ENCODE results near the gene PTDSS2.

The PTDSS2 gene

GRCh38 chr11:447923-448731, 2.0 kb upstream of the PTDSS2 start:
- peaks cover 31% of the 10 kb centered on the region for H3K4me1 Mint-ChIP-seq (ENCODE audit: low read depth)
- H3K27ac Mint-ChIP-seq, result peak overlapping the region; percentile 87
- H3K9me3 Mint-ChIP-seq, result no peaks in the 10 kb centered on the region
- no peaks in the 10 kb centered on the region for H3K27me3 Mint-ChIP-seq
- peaks cover 9% of the 10 kb centered on the region for H3K36me3 Mint-ChIP-seq (ENCODE audit: low read depth)
- peak overlapping the region; percentile 90 for H3K4me3 Mint-ChIP-seq

- Mint-ChIP-seq H3K9me3 (no peaks in the 10 kb centered on the region), H3K36me3 (ENCODE audit: low read depth) (peaks cover 18% of the 10 kb centered on the region), H3K4me1 (ENCODE audit: low read depth) (peaks cover 36% of the 10 kb centered on the region), H3K4me3 (peak overlapping the region; percentile 98), H3K27ac (peak overlapping the region; percentile 94), H3K27me3 (no peaks in the 10 kb centered on the region)
These were observed 851 bp downstream of the PTDSS2 start for GRCh38 chr11:450809-451451.

- no peaks in the 10 kb centered on the region for H3K9me3 Mint-ChIP-seq
- H3K4me1 Mint-ChIP-seq (ENCODE audit: low read depth), result peaks cover 44% of the 10 kb centered on the region
- no peaks in the 10 kb centered on the region for H3K27me3 Mint-ChIP-seq
- H3K36me3 Mint-ChIP-seq (ENCODE audit: low read depth), result peaks cover 19% of the 10 kb centered on the region
- H3K4me3 Mint-ChIP-seq, result peak overlapping the region; percentile 98
- H3K27ac Mint-ChIP-seq, result peak overlapping the region; percentile 94
These were observed 1.7 kb downstream of the PTDSS2 start for GRCh38 chr11:451738-452137.

- H3K36me3 Mint-ChIP-seq (ENCODE audit: low read depth), result peaks cover 24% of the 10 kb centered on the region
- H3K4me1 Mint-ChIP-seq (ENCODE audit: low read depth), result peaks cover 49% of the 10 kb centered on the region
- H3K27me3 Mint-ChIP-seq, result no peaks in the 10 kb centered on the region
- no peak overlapping the region for H3K4me3 Mint-ChIP-seq
- H3K9me3 Mint-ChIP-seq, result no peaks in the 10 kb centered on the region
- H3K27ac Mint-ChIP-seq, result no peak overlapping the region
These were observed 2.2 kb downstream of the PTDSS2 start for GRCh38 chr11:452203-452744.

- Mint-ChIP-seq H3K4me3 (no peak overlapping the region), H3K27me3 (no peaks in the 10 kb centered on the region), H3K9me3 (no peaks in the 10 kb centered on the region), H3K36me3 (ENCODE audit: low read depth) (peaks cover 27% of the 10 kb centered on the region), H3K27ac (no peak overlapping the region), H3K4me1 (ENCODE audit: low read depth) (peaks cover 56% of the 10 kb centered on the region)
These were observed 2.9 kb downstream of the PTDSS2 start for GRCh38 chr11:452916-453527.

- H3K4me3 Mint-ChIP-seq, result no peak overlapping the region
- no peaks in the 10 kb centered on the region for H3K9me3 Mint-ChIP-seq
- H3K36me3 Mint-ChIP-seq (ENCODE audit: low read depth), result peaks cover 27% of the 10 kb centered on the region
- H3K4me1 Mint-ChIP-seq (ENCODE audit: low read depth), result peaks cover 53% of the 10 kb centered on the region
- no peak overlapping the region for H3K27ac Mint-ChIP-seq
- no peaks in the 10 kb centered on the region for H3K27me3 Mint-ChIP-seq
These were observed 3.5 kb downstream of the PTDSS2 start for GRCh38 chr11:453564-453963.

GRCh38 chr11:454043-454442, 4.0 kb downstream of the PTDSS2 start:
- Mint-ChIP-seq H3K27me3 (no peaks in the 10 kb centered on the region), H3K36me3 (ENCODE audit: low read depth) (peaks cover 27% of the 10 kb centered on the region), H3K4me3 (no peak overlapping the region), H3K27ac (no peak overlapping the region), H3K9me3 (no peaks in the 10 kb centered on the region), H3K4me1 (ENCODE audit: low read depth) (peaks cover 48% of the 10 kb centered on the region)

- H3K27me3 Mint-ChIP-seq, result no peaks in the 10 kb centered on the region
- peaks cover 40% of the 10 kb centered on the region for H3K4me1 Mint-ChIP-seq (ENCODE audit: low read depth)
- H3K4me3 Mint-ChIP-seq, result no peak overlapping the region
- peaks cover 27% of the 10 kb centered on the region for H3K36me3 Mint-ChIP-seq (ENCODE audit: low read depth)
- no peaks in the 10 kb centered on the region for H3K9me3 Mint-ChIP-seq
- no peak overlapping the region for H3K27ac Mint-ChIP-seq
These were observed 4.9 kb downstream of the PTDSS2 start for GRCh38 chr11:454801-455565.

GRCh38 chr11:455566-456147, 5.6 kb downstream of the PTDSS2 start:
- Mint-ChIP-seq H3K27ac (no peak overlapping the region), H3K36me3 (ENCODE audit: low read depth) (peaks cover 32% of the 10 kb centered on the region), H3K4me3 (no peak overlapping the region), H3K9me3 (no peaks in the 10 kb centered on the region), H3K27me3 (no peaks in the 10 kb centered on the region), H3K4me1 (ENCODE audit: low read depth) (peaks cover 39% of the 10 kb centered on the region)

- Mint-ChIP-seq H3K9me3 (no peaks in the 10 kb centered on the region), H3K4me3 (peak overlapping the region; percentile 47), H3K27me3 (no peaks in the 10 kb centered on the region), H3K27ac (peak overlapping the region; percentile 50), H3K36me3 (ENCODE audit: low read depth) (peaks cover 27% of the 10 kb centered on the region), H3K4me1 (ENCODE audit: low read depth) (peaks cover 31% of the 10 kb centered on the region)
These were observed 6.5 kb downstream of the PTDSS2 start for GRCh38 chr11:456533-456932.

GRCh38 chr11:457111-457760, 7.2 kb downstream of the PTDSS2 start:
- H3K4me3 Mint-ChIP-seq, result peak overlapping the region; percentile 47
- peaks cover 29% of the 10 kb centered on the region for H3K4me1 Mint-ChIP-seq (ENCODE audit: low read depth)
- H3K9me3 Mint-ChIP-seq, result no peaks in the 10 kb centered on the region
- no peaks in the 10 kb centered on the region for H3K27me3 Mint-ChIP-seq
- peaks cover 27% of the 10 kb centered on the region for H3K36me3 Mint-ChIP-seq (ENCODE audit: low read depth)
- peak overlapping the region; percentile 50 for H3K27ac Mint-ChIP-seq

GRCh38 chr11:459511-460220, 9.6 kb downstream of the PTDSS2 start:
- Mint-ChIP-seq H3K27ac (no peak overlapping the region), H3K36me3 (ENCODE audit: low read depth) (peaks cover 15% of the 10 kb centered on the region), H3K4me3 (no peak overlapping the region), H3K4me1 (ENCODE audit: low read depth) (peaks cover 25% of the 10 kb centered on the region), H3K9me3 (no peaks in the 10 kb centered on the region), H3K27me3 (no peaks in the 10 kb centered on the region)

- no peak overlapping the region for H3K27ac Mint-ChIP-seq
- H3K4me3 Mint-ChIP-seq, result no peak overlapping the region
- H3K27me3 Mint-ChIP-seq, result no peaks in the 10 kb centered on the region
- no peaks in the 10 kb centered on the region for H3K9me3 Mint-ChIP-seq
- H3K36me3 Mint-ChIP-seq (ENCODE audit: low read depth), result peaks cover 15% of the 10 kb centered on the region
- peaks cover 24% of the 10 kb centered on the region for H3K4me1 Mint-ChIP-seq (ENCODE audit: low read depth)
These were observed 10.5 kb downstream of the PTDSS2 start for GRCh38 chr11:460331-461199.

Data from stimulated activated naive CD8-positive, alpha-beta T cell treated with anti-CD3 and anti-CD28 coated beads, Interleukin-15, Interleukin-2, amounts not matched to agents 100 ng/mL and 50 ng/mL, for 24 hours (primary cell).